Measurements from ENCODE around the gene BTBD6.

The BTBD6 gene

DNA sequence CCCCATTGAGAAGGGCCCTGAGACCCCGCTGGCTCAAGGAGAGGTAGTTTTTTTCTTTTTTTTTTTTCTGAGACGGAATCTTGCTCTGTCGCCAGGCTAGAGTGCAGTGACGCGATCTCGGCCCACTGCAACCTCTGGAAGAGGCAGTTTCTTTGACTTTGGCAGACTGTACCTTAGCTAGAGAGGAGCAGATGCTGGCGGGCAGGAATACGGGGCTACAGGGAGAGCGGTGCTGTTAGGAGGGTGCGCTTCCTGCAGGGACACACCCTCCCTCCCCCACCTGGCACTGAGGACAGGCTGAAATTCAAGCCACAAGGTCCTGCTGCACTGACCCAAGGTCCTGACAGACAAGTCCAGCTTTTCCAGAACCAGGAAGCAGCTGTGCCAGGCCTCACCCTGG lies 35.0 kb upstream of the BTBD6 start:
- TF ChIP-seq, protein P1, sequence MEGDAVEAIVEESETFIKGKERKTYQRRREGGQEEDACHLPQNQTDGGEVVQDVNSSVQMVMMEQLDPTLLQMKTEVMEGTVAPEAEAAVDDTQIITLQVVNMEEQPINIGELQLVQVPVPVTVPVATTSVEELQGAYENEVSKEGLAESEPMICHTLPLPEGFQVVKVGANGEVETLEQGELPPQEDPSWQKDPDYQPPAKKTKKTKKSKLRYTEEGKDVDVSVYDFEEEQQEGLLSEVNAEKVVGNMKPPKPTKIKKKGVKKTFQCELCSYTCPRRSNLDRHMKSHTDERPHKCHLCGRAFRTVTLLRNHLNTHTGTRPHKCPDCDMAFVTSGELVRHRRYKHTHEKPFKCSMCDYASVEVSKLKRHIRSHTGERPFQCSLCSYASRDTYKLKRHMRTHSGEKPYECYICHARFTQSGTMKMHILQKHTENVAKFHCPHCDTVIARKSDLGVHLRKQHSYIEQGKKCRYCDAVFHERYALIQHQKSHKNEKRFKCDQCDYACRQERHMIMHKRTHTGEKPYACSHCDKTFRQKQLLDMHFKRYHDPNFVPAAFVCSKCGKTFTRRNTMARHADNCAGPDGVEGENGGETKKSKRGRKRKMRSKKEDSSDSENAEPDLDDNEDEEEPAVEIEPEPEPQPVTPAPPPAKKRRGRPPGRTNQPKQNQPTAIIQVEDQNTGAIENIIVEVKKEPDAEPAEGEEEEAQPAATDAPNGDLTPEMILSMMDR (IDR thresholded peaks at IDR 0.05), result no peak
- Histone ChIP-seq H3K4me3 (ENCODE audit: low read depth, low read length) (no peak overlapping the region), H3K4me2 (ENCODE audit: low read length) (no peak overlapping the region), H3K27me3 (ENCODE audit: control insufficient read depth, insufficient read depth, low read length) (no peaks in the 10 kb centered on the region), H3K79me2 (no peaks in the 10 kb centered on the region), H3K36me3 (ENCODE audit: control insufficient read depth, insufficient read depth, low read length) (no peaks in the 10 kb centered on the region), H3K9ac (no peak overlapping the region), H3K9me3 (ENCODE audit: control insufficient read depth, low read length) (no peaks in the 10 kb centered on the region), H2AFZ (no peak overlapping the region), H3K27ac (no peak overlapping the region), H3K4me1 (no peaks in the 10 kb centered on the region)

GRCh38 chr14:105214324-105214915 lies 33.9 kb upstream of the BTBD6 start:
- Histone ChIP-seq H3K4me1 (no peaks in the 10 kb centered on the region), H3K79me2 (peaks cover 5% of the 10 kb centered on the region), H3K36me3 (ENCODE audit: control insufficient read depth, insufficient read depth, low read length) (no peaks in the 10 kb centered on the region), H3K27me3 (ENCODE audit: control insufficient read depth, insufficient read depth, low read length) (no peaks in the 10 kb centered on the region), H3K9me3 (ENCODE audit: control insufficient read depth, low read length) (no peaks in the 10 kb centered on the region), H2AFZ (no peak overlapping the region), H3K27ac (no peak overlapping the region), H3K9ac (no peak overlapping the region), H3K4me3 (ENCODE audit: low read depth, low read length) (no peak overlapping the region), H3K4me2 (ENCODE audit: low read length) (no peak overlapping the region)
- TF ChIP-seq, protein P1 (IDR thresholded peaks at IDR 0.05), result no peak

DNA sequence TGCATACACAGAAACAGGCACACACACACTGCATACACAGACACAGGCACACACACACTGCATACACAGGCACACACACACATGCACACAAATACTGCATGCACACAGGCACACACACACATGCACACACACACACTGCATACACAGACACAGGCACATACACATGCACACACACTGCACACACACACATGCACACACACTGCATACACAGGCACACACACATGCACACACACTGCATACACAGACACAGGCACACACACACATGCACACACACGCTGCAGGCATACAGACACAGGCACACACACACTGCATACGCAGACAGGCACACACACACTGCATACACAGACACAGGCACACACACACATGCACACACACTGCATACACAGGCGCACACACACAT lies 32.7 kb upstream of the BTBD6 start:
- no peaks in the 10 kb centered on the region for H3K9me3 ChIP-seq (ENCODE audit: control insufficient read depth, low read length)
- H3K27ac ChIP-seq, result no peak overlapping the region
- H3K79me2 ChIP-seq, result peaks cover 5% of the 10 kb centered on the region
- no peaks in the 10 kb centered on the region for H3K4me1 ChIP-seq
- H3K27me3 ChIP-seq (ENCODE audit: control insufficient read depth, insufficient read depth, low read length), result no peaks in the 10 kb centered on the region
- TF ChIP-seq, protein P1 (IDR thresholded peaks at IDR 0.05), result no peak
- no peak overlapping the region for H3K4me2 ChIP-seq (ENCODE audit: low read length)
- no peak overlapping the region for H3K4me3 ChIP-seq (ENCODE audit: low read depth, low read length)
- H3K9ac ChIP-seq, result no peak overlapping the region
- no peaks in the 10 kb centered on the region for H3K36me3 ChIP-seq (ENCODE audit: control insufficient read depth, insufficient read depth, low read length)
- no peak overlapping the region for H2AFZ ChIP-seq

- H3K36me3 ChIP-seq (ENCODE audit: control insufficient read depth, insufficient read depth, low read length), result no peaks in the 10 kb centered on the region
- peaks cover 3% of the 10 kb centered on the region for H3K4me1 ChIP-seq
- H3K9me3 ChIP-seq (ENCODE audit: control insufficient read depth, low read length), result no peaks in the 10 kb centered on the region
- no peak overlapping the region for H2AFZ ChIP-seq
- H3K9ac ChIP-seq, result no peak overlapping the region
- peaks cover 11% of the 10 kb centered on the region for H3K79me2 ChIP-seq
- no peak overlapping the region for H3K27ac ChIP-seq
- TF ChIP-seq, protein P1 (IDR thresholded peaks at IDR 0.05), result no peak
- H3K4me2 ChIP-seq (ENCODE audit: low read length), result no peak overlapping the region
- no peaks in the 10 kb centered on the region for H3K27me3 ChIP-seq (ENCODE audit: control insufficient read depth, insufficient read depth, low read length)
- H3K4me3 ChIP-seq (ENCODE audit: low read depth, low read length), result no peak overlapping the region
These were observed 31.7 kb upstream of the BTBD6 start for GRCh38 chr14:105216490-105217247.

GRCh38 chr14:105217774-105218173 lies 30.6 kb upstream of the BTBD6 start:
- H3K27ac ChIP-seq, result no peak overlapping the region

More at GRCh38 chr14:105217774-105218173, 30.6 kb upstream of the BTBD6 start:
- Histone ChIP-seq H3K4me3 (ENCODE audit: low read depth, low read length) (no peak overlapping the region), H3K27me3 (ENCODE audit: control insufficient read depth, insufficient read depth, low read length) (no peaks in the 10 kb centered on the region), H3K9ac (no peak overlapping the region), H3K9me3 (ENCODE audit: control insufficient read depth, low read length) (no peaks in the 10 kb centered on the region), H3K36me3 (ENCODE audit: control insufficient read depth, insufficient read depth, low read length) (no peaks in the 10 kb centered on the region), H3K4me2 (ENCODE audit: low read length) (no peak overlapping the region), H3K79me2 (peaks cover 12% of the 10 kb centered on the region), H3K4me1 (peaks cover 3% of the 10 kb centered on the region), H2AFZ (no peak overlapping the region)
- TF ChIP-seq, protein P1 (IDR thresholded peaks at IDR 0.05), result no peak
